ENCODE results near the gene RNF208.
"Not testable (repeated sequence)": the region's sequence is repeated elsewhere in the genome, so short reads cannot be mapped to it uniquely, and the experiment has no call there.

Gene RNF208

DNA sequence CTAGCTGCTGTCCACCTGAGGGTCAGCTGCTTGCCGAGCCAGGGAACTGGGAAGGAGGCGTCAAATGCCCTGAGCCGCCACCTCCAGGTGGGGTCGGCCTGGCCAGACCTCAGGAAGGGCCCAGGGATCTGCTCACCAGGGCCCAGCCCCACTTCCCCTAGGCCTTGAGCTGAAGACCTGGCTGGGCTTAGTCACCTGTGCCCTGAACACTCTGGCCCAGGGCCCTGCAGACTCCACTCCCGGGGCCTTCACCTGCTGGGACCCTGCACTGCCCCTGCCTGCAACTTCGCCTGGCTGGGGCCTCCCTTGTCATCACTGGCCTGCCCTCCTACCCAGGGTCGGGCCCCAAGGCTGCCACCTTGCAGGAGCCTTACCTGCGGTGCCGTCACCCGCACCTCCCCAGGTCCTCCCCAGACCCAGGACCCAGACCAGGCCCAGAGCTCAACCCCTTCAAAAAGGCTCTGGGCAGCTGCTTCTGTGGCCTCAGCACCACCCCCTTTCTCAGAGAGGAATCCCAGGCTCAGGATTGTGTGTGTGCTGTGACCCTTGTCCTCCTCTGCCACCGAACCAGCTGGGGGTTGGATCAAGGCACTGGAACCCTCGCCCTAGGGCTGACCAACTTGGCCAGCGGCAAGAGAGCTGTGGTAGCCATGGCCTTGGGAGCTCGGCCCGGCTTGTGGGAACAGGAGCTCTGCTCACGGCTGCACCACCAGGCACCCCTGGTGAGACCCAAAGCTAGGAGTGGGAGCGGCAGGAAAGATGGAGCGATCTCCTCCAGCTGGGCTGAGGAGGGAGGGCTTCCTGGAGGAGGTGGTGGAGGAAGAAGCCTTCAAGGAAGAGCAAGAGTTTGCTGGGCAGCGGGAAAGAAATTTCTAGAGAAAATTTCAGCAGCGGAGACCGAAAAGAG, 31.9 kb upstream of the RNF208 start:
- no peak for DNase-seq (ENCODE audit: low read depth in 1 of 2, low spot score in 1 of 2)

DNA sequence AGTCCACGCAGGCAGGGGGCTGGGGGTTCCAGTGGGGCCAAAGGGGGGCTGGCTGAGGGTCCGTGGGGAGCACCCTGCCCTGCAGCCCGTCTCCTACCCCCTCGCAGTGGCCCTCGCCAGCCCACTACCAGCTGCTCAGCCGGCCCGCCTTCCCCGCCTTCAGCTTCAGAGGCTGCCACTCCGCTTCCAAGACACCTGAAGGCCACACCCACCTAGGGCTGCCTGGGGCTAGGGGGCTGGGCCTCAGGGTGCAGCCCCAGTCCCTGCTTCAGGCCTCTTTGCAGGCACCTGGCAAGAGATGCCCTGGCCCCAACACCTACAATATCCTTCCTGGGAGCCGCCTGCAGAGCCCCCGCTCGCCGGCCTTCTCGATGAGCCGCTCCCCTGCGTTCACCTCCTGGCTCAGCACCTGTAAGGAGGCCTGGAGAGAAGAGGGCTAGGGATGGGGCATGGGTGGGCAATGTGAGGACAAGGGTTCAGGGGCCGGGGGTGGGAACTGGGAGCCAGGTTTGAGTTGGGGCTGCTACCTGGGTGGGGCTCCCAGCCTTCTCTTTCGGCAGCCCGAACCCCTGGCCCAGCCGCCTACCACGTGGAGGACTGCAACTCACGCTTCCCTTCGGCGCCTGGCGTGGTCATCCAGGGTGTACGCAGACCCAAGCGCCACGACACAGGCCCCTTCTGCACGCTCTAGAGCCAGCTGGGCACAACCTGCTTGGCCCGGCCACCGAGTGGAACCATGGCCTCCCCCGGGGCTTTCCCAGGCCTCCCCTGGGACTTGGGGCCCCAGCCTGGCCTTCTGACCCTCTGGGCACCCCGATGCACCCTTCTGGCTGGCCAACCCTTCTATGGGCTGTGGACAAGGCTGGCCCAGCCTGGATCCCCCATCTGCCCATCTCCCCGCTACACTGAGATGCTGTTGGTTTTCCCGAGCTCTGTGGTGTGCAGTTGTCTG, 30.8 kb upstream of the RNF208 start:
- no peak for DNase-seq (ENCODE audit: low read depth in 1 of 2, low spot score in 1 of 2)

DNA sequence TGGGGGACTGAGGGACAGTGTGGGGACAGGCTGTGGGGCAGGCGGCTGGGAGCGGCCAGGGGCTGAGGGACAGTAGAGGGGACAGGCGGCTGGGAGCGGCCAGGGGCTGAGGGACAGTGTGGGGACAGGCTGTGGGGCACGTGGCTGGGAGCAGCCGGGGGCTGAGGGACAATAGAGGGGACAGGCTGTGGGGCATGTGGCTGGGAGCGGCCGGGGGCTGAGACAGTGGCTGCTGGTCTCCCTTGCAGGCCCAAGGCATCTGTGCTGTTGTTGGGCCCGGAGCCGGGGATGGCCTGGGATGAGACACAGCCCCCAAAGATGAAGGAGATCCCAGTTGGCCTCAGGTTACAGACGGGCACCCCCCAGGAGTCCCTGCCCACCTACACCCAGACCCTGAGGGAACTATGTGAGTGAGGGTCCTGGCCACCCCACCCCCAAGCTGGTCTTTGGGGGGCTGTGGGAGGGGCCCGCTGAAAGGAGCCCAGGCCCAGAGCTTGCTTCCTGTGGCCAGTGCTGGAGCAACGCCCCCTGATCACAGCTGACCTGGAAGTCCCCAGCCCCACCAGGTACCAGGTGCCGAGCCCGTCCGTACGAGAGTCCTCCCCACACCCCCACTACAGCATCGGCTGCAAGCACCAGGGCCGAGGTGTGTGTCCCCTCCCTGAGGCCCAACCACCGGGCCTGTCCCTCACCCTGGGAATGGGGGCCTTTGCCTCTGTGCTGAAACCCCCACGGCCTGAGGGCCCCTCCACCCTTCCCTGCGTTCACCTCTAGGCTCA, 29.6 kb upstream of the RNF208 start:
- DNase-seq (ENCODE audit: low read depth in 1 of 2, low spot score in 1 of 2) = no peak

DNA sequence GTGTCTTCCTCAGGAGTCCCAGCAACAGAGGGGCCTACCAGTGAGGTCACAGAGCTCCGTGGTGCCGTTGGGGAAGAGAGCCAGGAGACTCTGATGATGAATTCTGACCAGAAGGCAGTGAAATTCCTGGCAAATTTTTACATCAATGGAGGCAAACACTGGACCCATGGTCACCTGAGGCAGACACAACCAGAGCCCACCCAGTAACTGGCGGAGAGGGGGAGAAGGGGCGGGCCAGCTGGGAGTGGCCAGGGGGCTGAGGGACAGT, 29.1 kb upstream of the RNF208 start, which contains the start of gene STPG3:
Gene STPG3 (plus strand): TSS at position 93 of the 268 bp plus-strand sequence. CDS start 1 bp downstream, at position 94.
- DNase-seq (ENCODE audit: low read depth in 1 of 2, low spot score in 1 of 2) = no peak

DNA sequence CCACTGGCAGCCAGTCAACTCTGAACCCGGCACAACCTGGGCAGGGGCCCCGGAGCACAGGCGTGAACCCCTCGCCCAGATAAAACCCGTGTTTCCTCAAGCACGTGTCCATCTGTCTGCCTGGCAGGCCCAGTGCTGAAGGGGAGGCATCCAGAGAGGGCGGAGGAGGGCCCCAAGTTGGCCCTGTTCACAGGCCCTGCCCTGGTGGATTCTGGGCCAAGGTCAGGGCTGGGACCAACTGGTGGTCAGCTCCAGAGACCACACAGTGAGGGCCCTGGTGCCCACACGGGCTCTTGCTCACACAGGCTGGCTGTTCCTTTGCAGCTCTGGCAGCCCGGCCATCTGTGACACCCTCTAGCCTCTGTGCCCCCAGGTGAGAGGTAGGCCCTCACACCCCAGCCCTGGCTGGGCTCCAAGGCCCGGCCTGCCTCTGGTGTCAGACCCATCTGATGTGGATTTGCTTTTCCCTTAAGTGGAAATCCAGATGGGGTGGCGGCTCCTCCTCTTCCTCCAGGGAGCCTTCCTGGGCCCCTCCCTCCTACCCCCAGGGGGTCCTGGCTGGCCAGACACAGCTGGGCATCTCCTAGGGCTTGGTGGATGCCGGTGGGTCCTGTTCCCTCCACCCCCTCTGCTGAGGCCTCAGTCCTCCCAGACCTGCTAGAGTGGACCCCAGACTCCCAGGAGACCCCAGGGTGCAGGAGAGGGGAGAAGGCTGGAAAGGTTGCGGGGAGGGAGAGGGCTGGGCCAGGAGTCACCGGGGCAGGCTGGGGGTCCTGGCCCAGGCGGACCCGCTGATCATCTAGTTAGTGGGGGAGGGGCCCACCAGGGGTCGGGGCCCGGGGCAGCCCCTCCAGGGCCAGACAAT, 28.5 kb upstream of the RNF208 start:
- no peak for DNase-seq (ENCODE audit: low read depth in 1 of 2, low spot score in 1 of 2)

DNA sequence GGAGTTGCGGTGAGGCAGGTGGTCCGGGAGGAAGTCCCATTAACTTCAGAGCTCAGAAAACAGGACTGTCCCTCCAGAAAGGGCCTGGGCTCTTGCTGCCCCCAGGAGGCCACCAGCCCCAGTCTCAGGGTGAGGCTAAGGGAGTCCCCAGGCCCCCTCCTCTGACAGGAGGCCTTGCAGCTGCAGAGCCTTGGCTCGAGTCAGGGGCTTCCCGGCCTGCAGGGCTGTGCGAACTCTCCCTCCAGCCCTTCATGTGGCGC, 25.8 kb upstream of the RNF208 start:
- no peak for DNase-seq (ENCODE audit: low read depth in 1 of 2, low spot score in 1 of 2)

DNA sequence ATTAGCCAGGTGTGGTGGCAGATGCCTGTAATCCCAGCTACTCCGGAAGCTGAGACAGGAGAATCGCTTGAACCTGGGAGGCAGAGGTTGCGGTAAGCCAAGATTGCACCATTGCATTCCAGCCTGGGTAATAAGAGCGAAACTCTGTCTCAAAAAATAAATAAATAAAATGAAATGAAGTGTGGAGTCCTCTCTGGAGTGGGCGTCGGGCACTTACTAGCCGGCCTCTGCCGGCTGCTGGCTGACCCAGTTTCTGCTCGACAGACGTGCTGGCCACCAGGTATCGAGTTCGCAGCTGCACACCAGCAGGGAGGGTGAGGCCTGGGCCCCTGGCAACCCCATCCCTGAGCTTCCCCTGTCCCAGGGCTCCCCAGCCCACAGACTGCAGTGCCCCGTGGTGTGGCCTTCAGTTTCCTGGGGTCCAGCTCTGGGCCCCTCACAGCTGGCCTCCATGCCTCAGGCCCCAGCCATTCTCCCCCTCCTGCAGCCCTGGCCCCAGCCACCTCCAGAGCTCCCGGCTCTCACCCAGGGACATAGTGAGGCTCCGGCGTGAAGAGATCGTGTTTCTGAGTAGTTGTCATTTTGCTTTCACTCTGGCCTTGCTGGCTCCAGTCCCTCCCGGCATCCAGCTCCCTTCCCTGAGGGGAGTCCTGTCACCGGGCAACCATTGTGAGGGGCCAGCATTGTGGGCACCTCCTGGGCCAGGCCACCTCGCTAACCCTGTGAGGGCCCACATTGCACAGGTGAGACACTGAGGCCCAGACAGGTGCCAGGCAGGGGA, 25.3 kb upstream of the RNF208 start:
- DNase-seq (ENCODE audit: low read depth in 1 of 2, low spot score in 1 of 2) = no peak

DNA sequence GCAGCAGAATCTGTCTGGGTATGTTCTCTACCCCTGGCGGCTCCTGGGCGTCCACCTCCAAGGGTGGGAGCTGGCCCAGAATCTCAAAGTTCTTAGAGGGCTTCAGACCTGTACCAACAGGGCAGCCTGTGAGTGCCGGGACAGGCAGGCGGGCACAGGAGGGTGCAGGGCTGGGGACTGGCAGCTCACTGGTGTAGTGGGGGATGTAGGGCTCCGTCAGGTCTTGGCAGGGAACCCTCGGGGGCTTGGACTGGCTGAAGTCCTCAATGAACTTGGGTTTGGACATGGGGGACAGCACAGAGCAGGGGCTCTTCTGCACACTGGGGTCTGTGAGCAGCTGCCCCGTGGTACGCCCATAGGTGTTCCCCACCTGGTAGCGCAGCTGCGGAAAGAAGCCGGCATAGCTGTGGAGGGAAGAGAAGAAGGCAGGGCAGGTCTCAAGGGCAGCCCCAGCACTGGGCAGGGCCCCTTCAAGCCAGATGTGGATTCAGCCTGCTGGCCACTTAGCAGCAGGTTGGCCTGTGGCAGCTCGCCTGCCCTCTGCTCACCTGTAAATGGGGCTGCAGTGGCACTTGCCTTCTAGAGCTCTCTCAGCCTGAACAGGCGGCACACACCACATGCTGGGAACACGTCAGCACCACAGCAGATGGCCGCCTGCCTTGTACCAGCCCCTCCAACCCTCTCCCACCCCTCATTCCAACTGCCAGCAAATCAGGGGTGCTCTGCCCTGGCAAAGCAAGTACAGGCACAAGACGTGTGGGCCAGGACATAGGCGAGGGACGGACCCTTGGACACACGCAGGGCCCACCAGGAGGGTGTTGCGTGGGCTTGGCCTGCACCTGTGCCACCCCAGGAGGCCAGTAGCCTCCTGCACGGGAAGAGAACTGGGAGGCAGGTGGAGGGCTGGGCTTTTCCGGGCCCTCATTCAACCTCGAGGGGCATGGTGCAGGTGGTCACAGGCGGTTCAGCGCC, 23.7 kb upstream of the RNF208 start:
- no peak for DNase-seq (ENCODE audit: low read depth in 1 of 2, low spot score in 1 of 2)

DNA sequence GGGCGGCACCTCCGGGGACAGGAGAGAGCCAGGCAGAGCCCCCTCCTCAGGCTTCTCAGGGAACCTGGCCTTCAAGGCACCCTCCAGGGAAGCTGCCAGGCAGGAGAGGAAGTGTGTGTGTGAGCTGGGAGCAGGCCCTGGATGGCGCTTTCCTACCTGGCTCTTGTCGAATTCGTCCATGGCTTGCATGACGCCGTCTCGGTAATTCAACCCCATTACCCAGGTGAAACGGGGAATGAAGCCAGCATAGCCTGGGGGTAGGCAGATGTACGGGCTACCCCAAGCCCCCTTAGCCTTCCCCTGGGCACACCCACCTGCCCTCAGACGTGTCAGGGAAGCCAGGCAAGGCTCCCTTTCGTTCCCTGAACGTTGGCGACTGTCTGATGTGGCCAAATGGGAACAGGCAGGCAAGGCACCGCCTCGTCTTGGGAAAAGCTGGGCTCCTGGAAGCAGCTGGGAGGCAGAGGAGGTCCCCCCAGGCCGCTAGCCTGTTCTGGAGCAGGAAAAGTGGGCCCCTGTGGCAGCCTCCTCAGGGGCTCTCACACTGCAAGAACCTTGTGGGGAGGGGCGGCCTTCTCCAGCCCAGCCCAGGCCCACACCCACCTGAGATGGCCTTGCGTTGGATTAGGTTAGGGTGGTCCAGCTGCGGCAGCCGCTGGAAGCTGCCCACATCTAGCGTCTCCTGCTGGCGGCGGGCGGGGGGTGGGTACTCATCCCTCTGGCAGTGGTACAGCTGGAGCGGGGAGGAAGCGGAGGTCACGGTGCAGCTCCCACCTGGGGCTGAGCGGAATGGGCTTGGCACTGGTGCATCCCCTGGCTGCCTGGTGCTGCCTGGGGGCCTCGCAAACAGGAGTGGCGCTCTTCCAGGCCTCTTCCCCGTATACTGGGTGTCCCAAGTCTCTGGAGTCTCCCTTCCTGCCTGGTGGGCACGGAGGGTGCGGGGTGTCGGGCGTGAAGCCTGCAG, 22.7 kb upstream of the RNF208 start:
- no peak for DNase-seq (ENCODE audit: low read depth in 1 of 2, low spot score in 1 of 2)

DNA sequence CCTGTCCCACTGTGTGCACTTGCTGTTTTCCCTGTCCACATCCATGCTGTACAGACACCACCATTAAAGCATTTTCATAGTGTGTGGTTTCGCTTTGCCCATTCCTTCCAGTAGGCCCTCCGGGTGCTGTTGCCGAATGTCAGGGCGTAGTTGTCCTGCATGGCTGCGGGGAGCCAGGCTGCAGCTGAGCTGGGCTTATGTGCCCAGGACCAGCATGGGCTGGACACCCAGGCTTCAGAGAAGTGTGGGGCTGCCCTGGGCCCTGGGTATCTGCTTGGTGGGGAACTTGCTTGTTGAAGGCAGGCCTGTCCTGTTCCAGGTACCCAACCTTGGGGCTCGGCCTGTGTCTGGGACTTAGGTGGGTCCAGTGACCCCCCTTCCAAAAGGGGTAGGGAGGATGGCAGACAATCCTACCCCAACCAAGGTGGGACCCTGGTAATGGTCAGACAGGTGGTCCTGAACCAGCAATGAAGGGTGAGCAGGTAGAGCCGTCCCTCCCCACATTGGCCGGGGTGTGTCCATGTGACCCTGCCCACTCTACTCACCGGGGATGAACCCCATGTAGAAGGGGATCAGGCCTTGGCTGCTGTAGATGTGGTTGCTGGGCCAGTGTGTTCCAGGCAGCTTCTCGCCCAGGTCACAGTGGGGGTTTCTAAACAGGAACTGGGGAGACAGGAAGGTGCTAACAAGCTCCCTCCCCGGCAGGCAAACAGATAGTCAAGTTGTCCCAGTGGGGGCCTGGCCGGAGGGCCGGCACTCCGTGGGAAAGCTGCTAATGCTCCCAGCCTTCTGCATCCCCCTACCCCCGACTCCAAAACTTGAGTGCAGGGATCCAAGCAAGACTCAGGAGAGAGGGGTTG, 21.8 kb upstream of the RNF208 start:
- DNase-seq (ENCODE audit: low read depth in 1 of 2, low spot score in 1 of 2) = no peak

DNA sequence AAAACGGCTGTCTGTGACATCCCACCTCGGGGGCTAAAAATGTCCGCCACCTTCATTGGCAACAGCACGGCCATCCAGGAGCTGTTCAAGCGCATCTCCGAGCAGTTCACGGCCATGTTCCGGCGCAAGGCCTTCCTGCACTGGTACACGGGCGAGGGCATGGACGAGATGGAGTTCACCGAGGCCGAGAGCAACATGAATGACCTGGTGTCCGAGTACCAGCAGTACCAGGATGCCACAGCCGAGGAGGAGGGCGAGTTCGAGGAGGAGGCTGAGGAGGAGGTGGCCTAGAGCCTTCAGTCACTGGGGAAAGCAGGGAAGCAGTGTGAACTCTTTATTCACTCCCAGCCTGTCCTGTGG, 21.2 kb upstream of the RNF208 start:
- DNase-seq (ENCODE audit: low read depth in 1 of 2, low spot score in 1 of 2) = not testable (repeated sequence)

DNA sequence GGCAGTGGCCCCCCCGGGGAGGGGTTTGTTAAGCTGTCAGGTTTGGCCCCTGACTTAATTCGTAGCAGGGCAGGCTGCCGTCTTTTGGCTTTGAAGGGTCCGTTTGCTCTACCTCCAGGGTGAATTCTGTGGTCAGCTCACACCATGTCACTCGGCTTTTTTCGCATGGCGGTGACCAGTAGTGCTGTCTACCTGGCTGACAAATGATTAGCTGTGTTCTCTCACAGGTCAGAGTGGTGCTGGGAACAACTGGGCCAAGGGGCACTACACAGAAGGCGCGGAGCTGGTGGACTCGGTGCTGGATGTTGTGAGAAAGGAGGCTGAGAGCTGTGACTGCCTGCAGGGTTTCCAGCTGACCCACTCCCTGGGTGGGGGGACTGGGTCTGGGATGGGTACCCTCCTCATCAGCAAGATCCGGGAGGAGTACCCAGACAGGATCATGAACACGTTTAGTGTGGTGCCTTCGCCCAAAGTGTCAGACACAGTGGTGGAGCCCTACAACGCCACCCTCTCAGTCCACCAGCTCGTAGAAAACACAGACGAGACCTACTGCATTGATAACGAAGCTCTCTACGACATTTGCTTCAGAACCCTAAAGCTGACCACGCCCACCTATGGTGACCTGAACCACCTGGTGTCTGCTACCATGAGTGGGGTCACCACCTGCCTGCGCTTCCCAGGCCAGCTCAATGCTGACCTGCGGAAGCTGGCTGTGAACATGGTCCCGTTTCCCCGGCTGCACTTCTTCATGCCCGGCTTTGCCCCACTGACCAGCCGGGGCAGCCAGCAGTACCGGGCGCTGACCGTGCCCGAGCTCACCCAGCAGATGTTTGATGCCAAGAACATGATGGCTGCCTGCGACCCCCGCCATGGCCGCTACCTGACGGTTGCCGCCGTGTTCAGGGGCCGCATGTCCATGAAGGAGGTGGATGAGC, 20.5 kb upstream of the RNF208 start:
- DNase-seq (ENCODE audit: low read depth in 1 of 2, low spot score in 1 of 2) = no peak

DNA sequence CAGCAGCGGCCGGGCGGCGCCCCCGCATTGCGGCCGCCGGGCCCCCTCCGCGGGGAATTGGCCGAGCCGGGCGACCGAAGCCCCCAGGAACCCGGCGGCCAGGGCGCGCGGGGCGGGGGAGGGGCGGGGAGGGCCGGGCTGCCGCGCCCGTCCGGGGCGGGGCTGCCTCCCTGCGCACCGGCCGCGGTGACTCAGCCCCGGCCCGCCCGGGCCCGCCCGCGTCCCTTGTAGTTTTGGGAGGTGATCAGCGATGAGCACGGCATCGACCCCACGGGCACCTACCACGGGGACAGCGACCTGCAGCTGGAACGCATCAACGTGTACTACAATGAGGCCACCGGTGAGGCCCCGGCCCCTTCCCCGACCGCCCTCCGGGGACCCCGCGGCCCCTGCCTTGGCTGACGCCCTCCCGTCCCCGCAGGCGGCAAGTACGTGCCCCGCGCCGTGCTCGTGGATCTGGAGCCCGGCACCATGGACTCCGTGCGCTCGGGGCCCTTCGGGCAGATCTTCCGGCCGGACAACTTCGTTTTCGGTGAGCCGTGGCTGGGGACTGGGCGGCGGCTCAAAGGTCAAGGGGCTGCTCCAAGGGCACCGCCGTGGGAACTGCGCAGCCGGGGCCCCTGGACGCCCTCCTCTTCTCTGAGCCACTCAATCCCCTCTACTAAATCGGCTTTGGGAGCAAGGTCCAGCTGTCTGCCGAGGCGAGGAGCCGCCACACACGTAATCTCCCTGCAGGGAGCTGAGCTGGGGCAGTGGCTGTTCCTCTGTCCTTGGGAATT, 19.6 kb upstream of the RNF208 start:
- peak; percentile 36 to 55 for DNase-seq (ENCODE audit: low read depth in 1 of 2, low spot score in 1 of 2)

DNA sequence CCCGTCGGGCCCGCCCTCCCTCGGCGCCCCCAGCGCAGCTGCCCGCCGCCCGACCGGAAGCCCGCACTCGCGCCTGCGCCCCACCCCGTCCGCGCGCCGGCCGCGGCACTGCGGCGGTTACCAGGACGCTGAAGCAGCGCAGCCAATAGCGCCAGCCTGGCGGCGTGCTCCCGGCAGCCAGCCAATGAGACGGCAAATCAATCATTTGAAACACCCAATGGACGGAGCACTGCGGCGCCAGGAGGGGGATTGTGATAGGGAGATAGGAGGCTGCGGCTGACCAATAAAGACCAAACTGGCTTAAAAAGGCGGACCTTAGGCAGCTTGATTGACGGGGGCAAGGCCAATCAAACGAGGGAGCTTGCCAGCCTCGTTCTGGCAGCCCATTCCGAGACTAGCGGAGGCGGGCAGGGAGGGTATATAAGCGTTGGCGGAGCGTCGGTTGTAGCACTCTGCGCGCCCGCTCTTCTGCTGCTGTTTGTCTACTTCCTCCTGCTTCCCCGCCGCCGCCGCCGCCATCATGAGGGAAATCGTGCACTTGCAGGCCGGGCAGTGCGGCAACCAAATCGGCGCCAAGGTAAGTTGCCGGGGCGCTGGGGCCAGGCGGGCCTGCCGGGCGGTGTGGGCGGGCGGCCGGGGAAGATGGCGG, 18.9 kb upstream of the RNF208 start, which contains the start of gene TUBB4B:
Gene TUBB4B (plus strand): TSS at position 447 of the 649 bp plus-strand sequence. CDS start 74 bp downstream, at position 521.
- DNase-seq (ENCODE audit: low read depth in 1 of 2, low spot score in 1 of 2) = peak; percentile 88 to 98

Data from activated CD4-positive, alpha-beta T cell treated with anti-CD3 and anti-CD28 coated beads, Interleukin-2, amount 50 U/mL, for 24 hours (primary cell).